NCI-H526 treated with DMSO at 0.1 percent for 48 hours (cell line): ENCODE measurements around the gene C10orf143.

ENCODE experiments used
- DNase-seq: peaks from one replicate; lab custom pipeline; 2025; lab: John Stamatoyannopoulos, UW

The C10orf143 gene

GRCh38 chr10:130014263-130015074, 96.2 kb downstream of the C10orf143 start:
- DNase-seq, result no peak
